ENCODE results near the gene ODC1. TPM values are rescaled to one million over a fixed set of nuclear protein-coding genes. Genes with fewer than 3 reads are reported as not detected.

ODC1 gene
- total and polyA plus RNA-seq, 2 donors (not counting 1 experiment from before 2014, with no cell fraction given) = 86.4 to 89.3 TPM

DNA sequence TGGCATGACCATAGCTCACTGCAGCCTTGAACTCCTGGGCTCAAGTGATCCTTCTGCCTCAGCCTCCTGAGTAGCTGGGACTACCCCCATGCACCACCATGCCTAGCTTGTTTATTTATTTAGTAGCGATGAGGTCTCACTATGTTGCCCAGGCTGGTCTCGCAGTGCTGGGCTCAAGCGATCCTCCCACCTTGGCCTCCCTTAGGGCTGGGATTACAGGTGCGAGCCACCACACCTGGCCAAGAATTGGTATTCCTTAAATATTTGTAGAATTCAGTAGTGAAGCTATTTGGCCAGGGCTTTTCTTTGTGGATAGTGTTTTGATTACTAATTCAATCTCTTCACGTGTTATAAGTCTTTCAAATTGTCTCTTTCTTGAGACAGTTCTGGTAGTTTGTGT lies 56.0 kb downstream of the ODC1 start:
- Histone ChIP-seq H3K79me2 (ENCODE audit: control insufficient read depth, insufficient read depth, low read length) (no peaks in the 10 kb centered on the region), H3K4me3 (replicated peaks in 1 of 4; ENCODE audit: control extremely low read depth in 1 of 4, insufficient read depth in 1 of 4, low read depth in 3 of 4, low read length in 4 of 4) (no peak overlapping the region), H3K27me3 (ENCODE audit: control insufficient read depth, insufficient read depth, low read length) (no peaks in the 10 kb centered on the region), H2AFZ (ENCODE audit: low read length) (no peak overlapping the region), H3K27ac (ENCODE audit: insufficient read depth, low read length) (no peak overlapping the region), H3K4me1 (ENCODE audit: control insufficient read depth, extremely low read depth, insufficient read depth, low read length) (peaks cover 7% of the 10 kb centered on the region), H3K9ac (ENCODE audit: insufficient read depth, low read length) (no peak overlapping the region), H3K9me3 (ENCODE audit: control insufficient read depth, insufficient read depth, low read depth, low read length) (no peaks in the 10 kb centered on the region), H4K20me1 (ENCODE audit: control insufficient read depth, extremely low read depth, insufficient read depth, low read length) (no peaks in the 10 kb centered on the region), H3K36me3 (ENCODE audit: control insufficient read depth, insufficient read depth, low read length) (no peaks in the 10 kb centered on the region), H3K4me2 (ENCODE audit: extremely low read depth, insufficient read depth, low read length) (no peak overlapping the region)
- TF ChIP-seq, protein P1, sequence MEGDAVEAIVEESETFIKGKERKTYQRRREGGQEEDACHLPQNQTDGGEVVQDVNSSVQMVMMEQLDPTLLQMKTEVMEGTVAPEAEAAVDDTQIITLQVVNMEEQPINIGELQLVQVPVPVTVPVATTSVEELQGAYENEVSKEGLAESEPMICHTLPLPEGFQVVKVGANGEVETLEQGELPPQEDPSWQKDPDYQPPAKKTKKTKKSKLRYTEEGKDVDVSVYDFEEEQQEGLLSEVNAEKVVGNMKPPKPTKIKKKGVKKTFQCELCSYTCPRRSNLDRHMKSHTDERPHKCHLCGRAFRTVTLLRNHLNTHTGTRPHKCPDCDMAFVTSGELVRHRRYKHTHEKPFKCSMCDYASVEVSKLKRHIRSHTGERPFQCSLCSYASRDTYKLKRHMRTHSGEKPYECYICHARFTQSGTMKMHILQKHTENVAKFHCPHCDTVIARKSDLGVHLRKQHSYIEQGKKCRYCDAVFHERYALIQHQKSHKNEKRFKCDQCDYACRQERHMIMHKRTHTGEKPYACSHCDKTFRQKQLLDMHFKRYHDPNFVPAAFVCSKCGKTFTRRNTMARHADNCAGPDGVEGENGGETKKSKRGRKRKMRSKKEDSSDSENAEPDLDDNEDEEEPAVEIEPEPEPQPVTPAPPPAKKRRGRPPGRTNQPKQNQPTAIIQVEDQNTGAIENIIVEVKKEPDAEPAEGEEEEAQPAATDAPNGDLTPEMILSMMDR (conservative IDR thresholded peaks at IDR 0.05 in 1 of 2, IDR thresholded peaks at IDR 0.05 in 1 of 2; ENCODE audit: low read depth in 1 of 2, low read length in 2 of 2) = no peak
- TF ChIP-seq EZH2 (IDR thresholded peaks at IDR 0.05; ENCODE audit: low read length, missing control alignments) = no peak
- DNase-seq (ENCODE audit: low read depth in 2 of 2) = no peak

DNA sequence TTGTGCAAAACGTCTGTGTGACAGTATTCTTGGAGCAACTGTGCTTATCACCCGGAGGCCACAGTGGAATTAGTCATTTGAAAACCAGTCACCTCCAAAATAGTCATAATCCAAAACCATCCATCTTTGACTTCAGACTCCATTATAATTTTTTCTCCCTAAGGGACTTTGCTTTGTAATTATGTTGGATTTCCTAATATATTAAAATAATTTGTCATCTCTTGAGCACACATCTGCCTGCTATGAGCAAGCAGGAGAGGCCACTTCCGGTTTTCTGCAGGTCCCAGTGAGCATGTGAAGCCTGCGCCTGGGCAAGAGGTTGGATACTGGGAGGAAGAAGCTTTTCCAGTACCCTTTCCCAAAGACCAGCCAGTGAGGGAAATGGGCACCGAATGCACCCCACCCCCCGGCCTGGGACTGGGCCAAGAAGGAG lies 57.7 kb downstream of the ODC1 start:
- DNase-seq (ENCODE audit: low read depth in 2 of 2) = no peak
- H3K4me1 ChIP-seq (ENCODE audit: control insufficient read depth, extremely low read depth, insufficient read depth, low read length) = peaks cover 12% of the 10 kb centered on the region
- no peaks in the 10 kb centered on the region for H3K36me3 ChIP-seq (ENCODE audit: control insufficient read depth, insufficient read depth, low read length)
- H4K20me1 ChIP-seq (ENCODE audit: control insufficient read depth, extremely low read depth, insufficient read depth, low read length) = no peaks in the 10 kb centered on the region
- no peaks in the 10 kb centered on the region for H3K79me2 ChIP-seq (ENCODE audit: control insufficient read depth, insufficient read depth, low read length)
- no peak overlapping the region for H2AFZ ChIP-seq (ENCODE audit: low read length)
- no peak for TF ChIP-seq EZH2 (IDR thresholded peaks at IDR 0.05; ENCODE audit: low read length, missing control alignments)
- TF ChIP-seq, protein P1 (conservative IDR thresholded peaks at IDR 0.05 in 1 of 2, IDR thresholded peaks at IDR 0.05 in 1 of 2; ENCODE audit: low read depth in 1 of 2, low read length in 2 of 2) = no peak
- H3K9ac ChIP-seq (ENCODE audit: insufficient read depth, low read length) = no peak overlapping the region
- H3K27me3 ChIP-seq (ENCODE audit: control insufficient read depth, insufficient read depth, low read length) = no peaks in the 10 kb centered on the region
- H3K27ac ChIP-seq (ENCODE audit: insufficient read depth, low read length) = no peak overlapping the region
- no peak overlapping the region for H3K4me2 ChIP-seq (ENCODE audit: extremely low read depth, insufficient read depth, low read length)
- no peaks in the 10 kb centered on the region for H3K9me3 ChIP-seq (ENCODE audit: control insufficient read depth, insufficient read depth, low read depth, low read length)
- no peak overlapping the region for H3K4me3 ChIP-seq (replicated peaks in 1 of 4; ENCODE audit: control extremely low read depth in 1 of 4, insufficient read depth in 1 of 4, low read depth in 3 of 4, low read length in 4 of 4)

Other genes with a start within 250 kb of the ODC1 start
- 21.6 and 34.5 TPM in 2 replicates for gene HPCAL1, start 145.4 kb downstream of the ODC1 start, total RNA-seq
- gene HPCAL1, start 145.4 kb downstream of the ODC1 start, polyA plus RNA-seq = 11.4 and 28.8 TPM in 2 replicates
- gene NOL10, start 241.6 kb upstream of the ODC1 start, total RNA-seq = 24.4 and 28.5 TPM in 2 replicates
- 28.2 and 30.3 TPM in 2 replicates for gene NOL10, start 241.6 kb upstream of the ODC1 start, polyA plus RNA-seq

Measured in fibroblast of lung (primary cell).